Measurements from ENCODE around the gene GTF2H3.

The GTF2H3 gene

GRCh38 chr12:123645380-123645779 is 11.8 kb downstream of the GTF2H3 start:
- no peak for DNase-seq (ENCODE audit: low read depth, low spot score)

- no peak for DNase-seq (ENCODE audit: low read depth, low spot score)
Observed at GRCh38 chr12:123645878-123646277, 12.2 kb downstream of the GTF2H3 start.

GRCh38 chr12:123648401-123648800 is 14.8 kb downstream of the GTF2H3 start:
- no peak for DNase-seq (ENCODE audit: low read depth, low spot score)

- no peak for DNase-seq (ENCODE audit: low read depth, low spot score)
Observed at GRCh38 chr12:123654129-123654701, 20.6 kb downstream of the GTF2H3 start.

- no peak for DNase-seq (ENCODE audit: low read depth, low spot score)
Observed at GRCh38 chr12:123655420-123655819, 21.8 kb downstream of the GTF2H3 start.

GRCh38 chr12:123656392-123656791 is 22.8 kb downstream of the GTF2H3 start:
- DNase-seq (ENCODE audit: low read depth, low spot score), result no peak

- DNase-seq (ENCODE audit: low read depth, low spot score), result no peak
Observed at GRCh38 chr12:123657211-123657610, 23.6 kb downstream of the GTF2H3 start.

- no peak for DNase-seq (ENCODE audit: low read depth, low spot score)
Observed at GRCh38 chr12:123659996-123660727, 26.5 kb downstream of the GTF2H3 start.

GRCh38 chr12:123667771-123668170 is 34.1 kb downstream of the GTF2H3 start:
- no peak for DNase-seq (ENCODE audit: low read depth, low spot score)

- DNase-seq (ENCODE audit: low read depth, low spot score), result peak; percentile 87
Observed at GRCh38 chr12:123670882-123671728, 37.5 kb downstream of the GTF2H3 start, which contains the start of gene TCTN2. Gene TCTN2, plus strand, starts transcription at chr12:123671113. Its CDS starts 128 bp downstream, at chr12:123671241.

- no peak for DNase-seq (ENCODE audit: low read depth, low spot score)
Observed at GRCh38 chr12:123671876-123672275, 38.2 kb downstream of the GTF2H3 start.

- DNase-seq (ENCODE audit: low read depth, low spot score), result no peak
Observed at GRCh38 chr12:123675436-123675835, 41.8 kb downstream of the GTF2H3 start.

GRCh38 chr12:123676616-123677320 is 43.1 kb downstream of the GTF2H3 start:
- DNase-seq (ENCODE audit: low read depth, low spot score), result no peak

- no peak for DNase-seq (ENCODE audit: low read depth, low spot score)
Observed at GRCh38 chr12:123678981-123679380, 45.4 kb downstream of the GTF2H3 start.

GRCh38 chr12:123681605-123682004 is 48.0 kb downstream of the GTF2H3 start:
- no peak for DNase-seq (ENCODE audit: low read depth, low spot score)

GRCh38 chr12:123683964-123684363 is 50.3 kb downstream of the GTF2H3 start:
- no peak for DNase-seq (ENCODE audit: low read depth, low spot score)

GRCh38 chr12:123686636-123687190 is 53.1 kb downstream of the GTF2H3 start:
- no peak for DNase-seq (ENCODE audit: low read depth, low spot score)

GRCh38 chr12:123690191-123690840 is 56.7 kb downstream of the GTF2H3 start:
- no peak for DNase-seq (ENCODE audit: low read depth, low spot score)

GRCh38 chr12:123696207-123696606 is 62.6 kb downstream of the GTF2H3 start:
- DNase-seq (ENCODE audit: low read depth, low spot score), result no peak

- DNase-seq (ENCODE audit: low read depth, low spot score), result no peak
Observed at GRCh38 chr12:123696646-123697045, 63.0 kb downstream of the GTF2H3 start.

GRCh38 chr12:123705935-123706334 is 72.3 kb downstream of the GTF2H3 start:
- no peak for DNase-seq (ENCODE audit: low read depth, low spot score)

All from activated CD4-positive, CD25-positive, alpha-beta regulatory T cell treated with anti-CD3 and anti-CD28 coated beads, Interleukin-2, amount 50 U/mL, for 16 hours (primary cell).